CD4-positive, alpha-beta T cell (primary cell): ENCODE results near the gene ANO6. TPM values are rescaled to one million over a fixed set of nuclear protein-coding genes. Genes with fewer than 3 reads are reported as not detected.
"Not testable (repeated sequence)": the region's sequence is repeated elsewhere in the genome, so short reads cannot be mapped to it uniquely, and the experiment has no call there.

ENCODE experiments used
- ATAC-seq: fragments of 200-7000 bp; cut with Tn5 transposase; one replicate; pipeline ENCODE4 v1.10.0; 2022; ENCODE audit warnings: mild to moderate bottlenecking; ENCODE audit not compliant: poor library complexity
- CTCF ChIA-PET: fragments of 350-600 bp; sonication (Branson Sonifier 250); formaldehyde crosslinking; loops from one replicate; lab custom pipeline; 2021; ENCODE audit warnings: antibody characterized with exemption, inconsistent platforms; lab: Charles Lee
- POLR2A ChIA-PET: fragments of 350-600 bp; sonication (Branson Sonifier 250); formaldehyde crosslinking; loops from one replicate; lab custom pipeline; 2021; ENCODE audit warnings: antibody characterized with exemption, inconsistent platforms; lab: Charles Lee
- DNase-seq, 14 experiments: peaks; one replicate each; pipeline ENCODE4 v3.0.0-alpha.2; 2013 to 2020; ENCODE audit warnings: mixed read lengths in 2 of 14
- H3K27ac ChIP-seq, 2 donors: one replicate each; pipeline versions ENCODE4 v1.5.1 to v1.7.0; 2013; ENCODE audit warnings: low read length in 2 of 2, low read depth in 1 of 2, mild to moderate bottlenecking in 1 of 2
- H3K27me3 ChIP-seq, 2 experiments: 1 replicate in 1 of 2; 2 replicates in 1 of 2; pipeline versions ENCODE4 v1.6.1 to v1.7.0; 2013; ENCODE audit warnings: low read length in 2 of 2, control low read depth in 1 of 2, mild to moderate bottlenecking in 1 of 2, moderate library complexity in 1 of 2; ENCODE audit not compliant: insufficient read depth in 2 of 2, control insufficient read depth in 1 of 2
- H3K36me3 ChIP-seq: one replicate; pipeline ENCODE4 v1.6.1; 2013; ENCODE audit warnings: low read length, control low read depth; ENCODE audit not compliant: insufficient read depth
- H3K4me1 ChIP-seq: one replicate; pipeline ENCODE4 v1.6.1; 2013; ENCODE audit warnings: low read length, control low read depth; ENCODE audit not compliant: insufficient read depth
- H3K4me3 ChIP-seq: one replicate; pipeline ENCODE4 v1.5.1; 2013; ENCODE audit warnings: mild to moderate bottlenecking, low read length, moderate library complexity
- H3K9me3 ChIP-seq, 2 experiments: 1 replicate in 1 of 2; 2 replicates in 1 of 2; pipeline versions ENCODE4 v1.6.1 to v1.7.0; 2013; ENCODE audit warnings: low read length in 2 of 2, mild to moderate bottlenecking in 2 of 2, control low read depth in 1 of 2, moderate library complexity in 1 of 2; ENCODE audit not compliant: control insufficient read depth in 1 of 2, insufficient read depth in 1 of 2
- H3K27ac Mint-ChIP-seq: one replicate; pipeline ENCODE4 v1.8.0; 2020; ENCODE audit warnings: mixed read lengths
- H3K27me3 Mint-ChIP-seq: one replicate; pipeline ENCODE4 v1.8.0; 2021; ENCODE audit warnings: mixed read lengths
- H3K36me3 Mint-ChIP-seq: one replicate; pipeline ENCODE4 v1.8.0; 2021; ENCODE audit warnings: low read depth, mixed read lengths
- H3K4me1 Mint-ChIP-seq: one replicate; pipeline ENCODE4 v1.8.0; 2021; ENCODE audit warnings: low read depth, mixed read lengths
- H3K4me3 Mint-ChIP-seq: one replicate; pipeline ENCODE4 v1.8.0; 2020; ENCODE audit warnings: mild to moderate bottlenecking, mixed read lengths
- H3K9me3 Mint-ChIP-seq: one replicate; pipeline ENCODE4 v1.8.0; 2020; ENCODE audit warnings: mixed read lengths
- CTCF ChIP-seq: fragments of 200-600 bp; IDR thresholded peaks from one replicate; pipeline ENCODE4 v1.8.0; 2022; ENCODE audit warnings: antibody characterized with exemption, mild to moderate bottlenecking
- intact Hi-C, 2 experiments: fragments of 100-400 bp; cut with DNase I in 1 of 2; cut with micrococcal nuclease in 1 of 2; formaldehyde crosslinking; loops; one replicate each; pipeline versions ENCODE4 v1.15.1 to v1.9.0; 2023 to 2025; cut with DNase I, micrococcal nuclease
- total RNA-seq, 174 experiments: library from RNA in 2 of 174; stranded (reverse) in 2 of 174; gene quantifications; one replicate each; pipeline ENCODE4 v1.2.3 and lab custom pipeline; 2021 to 2026

ANO6 gene
- total RNA-seq, 2 experiments from 2014 or later: 11.6 to 11.7 TPM

GRCh38 chr12:45234139-45234865, 18.4 kb downstream of the ANO6 start:
- POLR2A ChIA-PET: interaction anchor here (0.6 kb wide), 1 partner anchor 9 kb away, joined by 6 read pairs; no protein-coding TSS in a partner anchor

GRCh38 chr12:45235087-45236025, 19.5 kb downstream of the ANO6 start:
- H3K4me3 Mint-ChIP-seq: no peak overlapping the region

More at GRCh38 chr12:45234139-45234865, 18.4 kb downstream of the ANO6 start:
- Histone ChIP-seq H3K4me3 (no peak overlapping the region), H3K27me3 (no peaks in the 10 kb centered on the region), H3K9me3 (no peaks in the 10 kb centered on the region), H3K27ac (no peak overlapping the region), H3K4me1 (peaks cover 5% of the 10 kb centered on the region), H3K36me3 (no peaks in the 10 kb centered on the region)
- H3K27ac Mint-ChIP-seq: no peak overlapping the region
- CTCF ChIA-PET: interaction anchor here (2.0 kb wide), 1 partner anchor 17 kb away, joined by 4 read pairs; no protein-coding TSS in a partner anchor
- intact Hi-C loops: no loop called here
- ATAC-seq (no peak), DNase-seq (peak in 2 of 14 experiments; percentile 31 to 37)
- H3K27me3 Mint-ChIP-seq: no peaks in the 10 kb centered on the region
- H3K9me3 Mint-ChIP-seq: no peaks in the 10 kb centered on the region
- no peak overlapping the region for H3K4me3 Mint-ChIP-seq
- H3K4me1 Mint-ChIP-seq: peaks cover 48% of the 10 kb centered on the region
- peaks cover 14% of the 10 kb centered on the region for H3K36me3 Mint-ChIP-seq
- no peak for TF ChIP-seq CTCF

GRCh38 chr12:45236383-45236782, 20.5 kb downstream of the ANO6 start:
- H3K4me1 ChIP-seq, H3K9me3 ChIP-seq, H3K27me3 ChIP-seq, H3K4me3 ChIP-seq, ATAC-seq, H3K27me3 Mint-ChIP-seq, H3K27ac ChIP-seq, POLR2A ChIA-PET, H3K27ac Mint-ChIP-seq, intact Hi-C loops, H3K4me3 Mint-ChIP-seq, H3K9me3 Mint-ChIP-seq, DNase-seq, CTCF ChIA-PET, H3K36me3 ChIP-seq: not testable (repeated sequence)
- H3K36me3 Mint-ChIP-seq: peaks cover 12% of the 10 kb centered on the region
- peaks cover 67% of the 10 kb centered on the region for H3K4me1 Mint-ChIP-seq

More at GRCh38 chr12:45235087-45236025, 19.5 kb downstream of the ANO6 start:
- no peaks in the 10 kb centered on the region for H3K9me3 Mint-ChIP-seq
- Histone ChIP-seq H3K36me3 (no peaks in the 10 kb centered on the region), H3K4me3 (no peak overlapping the region), H3K27me3 (no peaks in the 10 kb centered on the region), H3K27ac (no peak overlapping the region), H3K4me1 (peaks cover 5% of the 10 kb centered on the region), H3K9me3 (no peaks in the 10 kb centered on the region)
- peaks cover 59% of the 10 kb centered on the region for H3K4me1 Mint-ChIP-seq
- no peaks in the 10 kb centered on the region for H3K27me3 Mint-ChIP-seq
- TF ChIP-seq CTCF: no peak
- intact Hi-C loops: no loop called here
- peaks cover 12% of the 10 kb centered on the region for H3K36me3 Mint-ChIP-seq
- POLR2A ChIA-PET: no interaction called here
- ATAC-seq (no peak), DNase-seq (no peak)
- no peak overlapping the region for H3K27ac Mint-ChIP-seq
- CTCF ChIA-PET: interaction anchor here (2.0 kb wide), 1 partner anchor 18 kb away, joined by 4 read pairs; no protein-coding TSS in a partner anchor
